HG02852 (cell line): Measurements from ENCODE around the gene RHBDL1.
A peak's percentile ranks its signal among the peaks of the same experiment; 100 is the strongest.
"Not testable (repeated sequence)": the region's sequence is repeated elsewhere in the genome, so short reads cannot be mapped to it uniquely, and the experiment has no call there.

Source experiments
- ATAC-seq: cut with Tn5 transposase; IDR thresholded peaks from one replicate; pipeline ENCODE4 v1.9.1; 2021; ENCODE audit warnings: mild to moderate bottlenecking, moderate library complexity; ENCODE audit not compliant: unreplicated experiment

Gene RHBDL1

GRCh38 chr16:684071-684794, 8.8 kb downstream of the RHBDL1 start, which contains the start of gene JMJD8:
TSS of gene JMJD8 (minus strand) at chr16:684334. CDS start at chr16:684319, 15 bp downstream.
- ATAC-seq, result peak; percentile 62

GRCh38 chr16:684961-685696, 9.7 kb downstream of the RHBDL1 start:
- no peak for ATAC-seq

- no peak for ATAC-seq
These were observed 10.5 kb downstream of the RHBDL1 start for GRCh38 chr16:685967-686366.

DNA sequence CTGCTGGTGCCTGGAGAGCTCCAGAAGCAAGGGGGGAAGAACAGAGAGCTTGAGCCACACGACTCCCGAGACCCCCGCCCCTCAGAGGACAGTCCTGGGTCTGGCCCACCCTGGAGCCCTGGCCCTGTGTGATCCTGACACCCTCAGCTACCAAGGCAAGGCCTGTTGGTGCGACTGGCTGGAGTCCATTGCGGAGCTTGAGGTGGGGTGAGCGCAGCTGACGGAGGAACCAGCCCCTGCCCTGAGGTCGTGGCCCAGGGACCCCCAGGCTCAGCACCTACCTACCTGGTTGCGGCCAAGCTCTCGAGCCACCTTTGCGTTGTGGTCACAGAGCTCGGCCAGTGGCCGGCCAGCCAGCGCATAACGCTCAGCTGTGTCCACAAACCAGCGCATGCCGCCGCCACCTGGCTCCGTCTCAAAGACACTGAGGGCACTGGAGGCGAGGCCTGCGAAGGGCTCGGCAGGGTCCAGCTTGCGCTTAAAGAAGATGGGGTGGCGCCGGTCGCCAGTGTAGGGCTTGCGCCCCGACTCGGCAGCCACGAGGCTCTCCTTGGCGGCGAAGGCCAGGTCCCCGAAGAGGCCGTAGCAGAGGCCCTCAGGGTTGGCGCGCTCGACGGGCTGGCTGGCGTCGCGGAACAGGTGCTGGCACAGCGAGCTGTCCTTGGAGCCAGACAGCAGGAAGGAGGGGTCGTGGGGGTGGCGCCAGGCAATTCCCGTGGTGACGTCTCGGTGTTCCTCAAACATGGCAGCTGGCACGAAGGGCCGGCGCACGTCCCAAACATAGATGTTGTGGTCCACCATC, 11.2 kb downstream of the RHBDL1 start:
- no peak for ATAC-seq

DNA sequence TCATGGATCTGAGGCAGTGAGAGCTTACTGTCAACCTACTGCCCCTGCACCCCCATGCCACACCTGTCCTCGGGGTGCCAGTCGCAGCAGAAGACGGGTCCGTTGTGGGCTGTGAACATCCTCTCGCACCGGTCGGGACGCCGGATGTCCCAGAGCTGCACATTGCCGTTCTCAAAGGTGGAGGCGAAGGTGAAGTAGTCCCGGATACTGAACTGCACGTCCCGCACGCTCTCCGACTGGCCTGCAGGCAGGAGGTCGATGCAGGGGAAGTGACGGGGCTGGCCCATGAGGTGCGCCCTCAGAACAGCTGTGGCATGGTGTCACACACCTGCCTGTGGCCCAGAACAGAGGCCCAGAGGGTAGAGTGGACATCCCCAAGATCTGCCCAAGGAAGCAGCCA, 12.0 kb downstream of the RHBDL1 start:
- no peak for ATAC-seq

- ATAC-seq, result no peak
These were observed 13.9 kb downstream of the RHBDL1 start for GRCh38 chr16:689175-689897.

DNA sequence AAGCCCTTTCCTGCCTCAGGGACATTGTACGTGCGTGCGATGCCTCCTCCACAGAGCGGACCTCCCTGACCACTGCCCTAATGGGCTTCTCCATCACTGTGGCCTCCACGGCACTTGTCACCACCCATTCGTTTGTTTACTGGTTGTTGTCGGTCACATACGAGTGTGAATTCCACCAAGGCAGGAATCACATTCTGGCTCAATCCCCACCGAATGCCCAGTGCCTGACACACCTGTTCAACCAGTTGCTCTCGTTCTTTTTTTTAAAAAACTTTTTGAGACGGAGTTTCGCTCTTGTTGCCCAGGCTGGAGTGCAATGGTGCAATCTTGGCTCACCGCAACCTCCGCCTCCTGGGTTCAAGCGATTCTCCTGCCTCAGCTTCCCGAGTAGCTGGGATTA, 15.8 kb downstream of the RHBDL1 start:
- not testable (repeated sequence) for ATAC-seq

DNA sequence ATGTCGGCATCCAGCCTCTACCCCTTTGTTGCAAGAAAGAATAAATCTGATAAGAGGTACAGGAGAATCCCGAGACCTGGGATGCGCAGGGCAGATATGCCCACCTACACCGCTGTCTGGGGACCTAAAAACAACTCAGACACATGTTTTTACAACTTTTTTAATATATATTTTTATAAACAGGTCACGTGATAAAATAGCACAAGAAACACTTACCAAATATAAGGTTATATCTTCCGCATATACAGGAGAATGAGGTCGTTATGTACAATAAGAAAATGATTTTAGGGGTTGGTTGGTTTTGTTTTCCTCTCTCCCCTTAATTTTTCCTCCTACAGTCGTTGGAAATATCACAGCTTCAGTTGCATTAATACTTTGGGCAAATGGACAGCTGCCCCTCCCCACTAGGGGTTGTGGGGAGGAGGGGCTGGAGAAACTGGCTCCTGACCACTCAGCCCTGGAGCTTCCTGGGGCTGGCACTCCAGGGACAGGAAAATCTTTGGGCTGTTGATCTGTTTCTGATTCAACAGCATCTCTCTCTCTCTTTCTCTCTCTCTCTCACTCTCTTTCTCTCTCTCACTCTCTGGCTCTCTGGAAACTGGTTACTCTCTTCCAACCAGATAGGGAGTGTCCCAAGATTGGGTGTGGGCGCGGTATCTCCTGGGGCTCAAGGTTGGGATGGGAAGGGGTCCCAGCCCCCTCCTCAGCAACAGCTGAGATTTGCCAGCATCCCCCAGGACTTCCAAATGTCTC, 17.1 kb downstream of the RHBDL1 start:
- no peak for ATAC-seq

- ATAC-seq, result no peak
These were observed 17.9 kb downstream of the RHBDL1 start for GRCh38 chr16:693364-693763.

DNA sequence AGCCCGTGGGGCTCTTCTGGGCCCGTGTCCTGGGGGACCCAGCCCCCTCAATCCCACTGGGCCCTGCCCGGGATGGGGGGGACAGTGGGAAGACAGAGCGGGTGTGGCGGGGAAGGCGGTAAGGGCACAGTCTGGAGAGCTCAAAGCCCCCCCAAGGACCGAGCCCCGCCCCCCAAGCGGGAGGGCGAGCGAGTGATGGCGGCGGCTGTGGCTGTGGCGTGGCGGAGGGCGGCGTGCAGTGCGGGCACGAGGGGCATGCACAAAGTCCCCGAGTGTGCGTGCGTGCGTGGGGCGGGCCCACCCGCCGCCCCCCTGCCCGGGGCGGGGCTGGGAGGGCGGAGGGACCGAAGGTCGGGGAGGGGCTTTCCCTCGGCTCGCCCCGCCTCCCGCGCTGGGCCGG, 18.3 kb downstream of the RHBDL1 start:
- no peak for ATAC-seq

GRCh38 chr16:694187-694862, 18.9 kb downstream of the RHBDL1 start:
- no peak for ATAC-seq

DNA sequence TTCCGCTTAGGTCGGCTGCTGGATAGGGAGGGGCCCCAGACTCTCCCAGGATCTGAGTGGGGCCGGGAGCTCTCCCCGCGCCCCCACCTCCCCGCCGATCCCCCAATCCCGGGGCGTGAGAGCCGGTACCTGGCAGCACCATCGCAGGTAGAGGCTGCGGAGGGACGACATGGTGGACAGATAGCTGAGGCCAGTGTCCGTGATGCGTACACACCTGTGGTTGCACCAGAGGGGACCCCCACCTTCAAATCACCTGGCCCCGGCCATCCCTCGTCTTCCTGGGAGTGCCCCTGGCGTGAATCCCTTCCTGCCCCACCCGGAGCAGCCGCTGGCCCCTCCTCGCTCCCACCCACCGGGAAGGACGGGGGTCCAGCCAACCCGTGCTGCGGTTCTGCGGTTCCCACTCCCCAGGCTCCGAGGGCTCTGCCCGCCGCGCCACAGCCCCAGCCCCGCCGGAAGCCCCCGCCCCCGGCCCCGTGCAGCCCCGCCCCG, 19.4 kb downstream of the RHBDL1 start:
- no peak for ATAC-seq

GRCh38 chr16:695355-696089, 20.1 kb downstream of the RHBDL1 start:
- ATAC-seq, result no peak

DNA sequence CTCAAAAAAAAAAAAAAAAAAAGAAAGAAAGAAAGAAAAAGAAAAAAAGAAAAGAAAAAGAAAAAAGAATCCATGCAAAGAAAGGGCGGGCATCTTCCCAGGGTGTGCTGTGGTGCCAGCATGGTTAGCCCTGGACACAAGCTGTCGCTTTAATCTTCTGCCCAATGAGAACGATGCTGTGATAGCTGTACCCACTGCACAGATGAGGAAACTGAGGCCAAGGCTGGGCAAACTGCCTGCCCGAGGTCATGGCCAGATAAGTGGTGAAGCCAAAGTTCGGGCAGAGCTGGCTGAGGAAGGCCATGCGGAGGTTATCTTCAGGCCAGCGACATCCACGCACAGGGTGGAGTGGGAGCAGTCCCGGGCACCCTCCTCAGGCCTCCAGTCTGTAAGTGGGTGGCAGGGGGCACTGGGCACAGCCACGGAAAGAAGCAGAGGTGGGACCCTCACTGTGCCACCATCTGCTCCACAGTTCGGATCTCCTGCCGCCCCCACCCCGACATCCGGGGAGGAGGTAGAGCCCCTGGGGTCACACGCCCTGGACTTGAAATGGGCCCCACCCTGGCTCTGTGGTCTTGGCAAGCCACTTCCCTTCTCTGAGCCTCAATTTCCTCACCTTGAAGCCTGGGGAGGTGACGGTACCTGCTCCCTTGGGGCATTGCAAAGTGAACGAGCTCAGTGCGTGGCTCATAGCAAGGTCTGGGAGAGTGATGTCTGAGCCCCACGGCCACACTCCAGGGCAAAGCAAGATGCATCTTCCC, 23.6 kb downstream of the RHBDL1 start:
- ATAC-seq, result no peak

- no peak for ATAC-seq
These were observed 25.5 kb downstream of the RHBDL1 start for GRCh38 chr16:700684-701584.

DNA sequence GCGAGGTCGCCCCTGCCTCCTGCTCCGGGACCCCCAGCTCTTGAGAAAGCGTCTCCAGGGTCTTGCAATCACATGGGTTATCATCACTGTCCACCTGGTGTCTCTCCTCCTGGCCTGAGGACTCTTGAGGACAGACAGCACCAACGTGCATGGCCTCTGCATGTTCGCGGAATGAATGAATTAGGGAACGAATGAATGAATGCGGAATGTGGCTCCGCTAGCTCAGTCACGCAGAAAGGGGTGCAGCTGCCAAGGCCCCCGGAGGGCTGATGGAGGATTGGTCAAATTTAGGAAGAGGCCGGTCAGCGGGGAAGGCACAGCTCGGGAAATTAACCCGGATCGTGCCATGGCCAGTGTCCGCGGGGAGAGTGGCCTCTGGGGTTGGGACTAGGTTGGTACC, 26.9 kb downstream of the RHBDL1 start:
- ATAC-seq, result no peak

- ATAC-seq, result no peak
These were observed 27.9 kb downstream of the RHBDL1 start for GRCh38 chr16:703406-703805.
